ENCODE results near the gene USP35. TPM values are rescaled to one million over a fixed set of nuclear protein-coding genes. Genes with fewer than 3 reads are reported as not detected.

Gene USP35
- total RNA-seq, 3 donors from 2014 or later: 5.1 to 16.1 (median 11.3) TPM

DNA sequence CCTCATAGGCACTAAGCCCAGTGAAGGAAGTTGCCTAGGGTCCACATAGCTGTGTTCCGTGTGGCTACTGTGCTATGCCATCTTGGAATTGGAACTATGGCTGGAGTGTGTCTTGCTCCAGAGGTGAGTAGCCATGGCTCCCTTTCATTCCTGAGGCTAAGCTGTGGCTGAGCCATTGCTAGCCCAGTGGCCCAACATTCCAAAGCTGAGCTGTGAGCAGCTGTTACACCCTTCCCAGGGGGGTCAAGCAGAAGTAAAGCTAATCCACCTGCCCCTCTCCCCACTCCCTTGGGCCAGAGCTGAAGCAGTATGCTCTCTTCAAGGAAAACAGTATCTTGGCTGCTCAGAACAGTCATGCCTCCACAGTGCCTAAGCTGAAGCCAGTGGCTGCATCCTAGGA, 51.1 kb downstream of the USP35 start:
- Histone ChIP-seq H3K4me3 (no peak overlapping the region), H3K36me3 (no peaks in the 10 kb centered on the region), H3K9me3 (peaks cover 0 to 4% of the 10 kb centered on the region in 2 donors), H3K4me1 (no peaks in the 10 kb centered on the region), H3K27ac (no peak overlapping the region), H3K27me3 (no peaks in the 10 kb centered on the region)
- intact Hi-C loops (cut with DNase I; ENCODE audit: low total_unique reads): no loop called here
- TF ChIP-seq POLR2AphosphoS5 (IDR thresholded peaks at IDR 0.05): no peak
- TF ChIP-seq CTCF (IDR thresholded peaks at IDR 0.05): no peak
- no peak for TF ChIP-seq POLR2A (IDR thresholded peaks at IDR 0.05)
- no peak for DNase-seq (ENCODE audit: low spot score in 2 of 2)

DNA sequence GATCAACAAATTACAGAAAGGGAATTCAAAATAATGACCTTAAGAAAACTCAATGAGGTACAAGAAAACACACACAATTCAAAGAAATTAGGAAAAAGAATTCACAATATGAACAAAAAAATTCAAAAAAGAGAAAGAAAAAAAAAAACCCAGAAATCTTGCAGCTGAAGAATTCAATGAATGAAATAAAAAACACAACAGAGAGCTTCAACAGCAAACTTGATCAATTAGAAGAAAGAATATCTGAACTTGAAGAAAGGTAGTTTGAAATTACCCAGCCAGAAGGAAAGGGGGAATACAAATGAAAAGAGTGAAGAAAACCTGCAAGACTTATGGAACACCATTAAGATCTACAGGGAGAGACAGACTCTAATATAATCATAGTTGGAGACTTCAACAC, 52.8 kb downstream of the USP35 start:
- no peak overlapping the region for H3K27ac ChIP-seq
- intact Hi-C loops (cut with DNase I; ENCODE audit: low total_unique reads): no loop called here
- H3K36me3 ChIP-seq: no peaks in the 10 kb centered on the region
- no peaks in the 10 kb centered on the region for H3K4me1 ChIP-seq
- TF ChIP-seq POLR2AphosphoS5 (IDR thresholded peaks at IDR 0.05) (no peak), POLR2A (IDR thresholded peaks at IDR 0.05) (no peak), CTCF (IDR thresholded peaks at IDR 0.05) (no peak)
- DNase-seq (ENCODE audit: low spot score in 2 of 2): no peak
- H3K27me3 ChIP-seq: no peaks in the 10 kb centered on the region
- H3K4me3 ChIP-seq: no peak overlapping the region
- peaks cover 0 to 4% of the 10 kb centered on the region in 2 donors for H3K9me3 ChIP-seq

GRCh38 chr11:78244080-78244479, 55.4 kb downstream of the USP35 start:
- intact Hi-C loops (cut with DNase I; ENCODE audit: low total_unique reads): no loop called here
- TF ChIP-seq CTCF (IDR thresholded peaks at IDR 0.05): no peak
- no peak for DNase-seq (ENCODE audit: low spot score in 2 of 2)

DNA sequence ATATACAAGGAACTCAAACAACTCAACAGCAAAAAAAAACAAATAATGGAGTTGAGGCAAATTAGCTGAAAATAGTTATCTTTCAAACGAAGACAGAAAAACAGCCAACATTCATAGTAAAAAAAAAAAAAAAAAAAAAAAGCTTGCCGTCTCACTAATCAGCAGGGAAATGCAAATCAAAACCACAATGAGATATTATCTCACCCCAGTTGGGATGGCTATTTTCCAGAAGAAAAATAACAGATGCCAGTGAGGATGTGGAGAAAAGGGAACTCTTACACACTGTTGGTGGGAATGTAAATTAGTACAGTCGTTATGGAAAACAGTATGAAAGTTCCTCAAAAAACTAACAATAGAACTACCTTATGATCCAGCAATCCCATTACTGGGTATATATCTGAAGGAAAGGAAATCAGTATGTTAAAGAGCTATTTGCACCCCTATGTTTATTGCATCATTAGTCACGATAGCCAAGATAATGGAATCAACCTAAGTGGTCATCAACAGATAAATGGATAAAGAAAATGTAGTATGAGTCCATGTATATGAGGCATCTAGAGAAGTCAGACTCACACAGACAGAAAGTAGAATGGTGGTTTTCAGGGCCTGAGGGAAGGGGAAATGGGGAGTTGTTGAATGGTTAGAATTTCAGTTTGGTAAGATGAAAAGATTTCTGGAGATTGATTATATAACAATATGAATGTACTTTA, 56.0 kb downstream of the USP35 start:
- no peak for TF ChIP-seq POLR2AphosphoS5 (IDR thresholded peaks at IDR 0.05)
- TF ChIP-seq CTCF (IDR thresholded peaks at IDR 0.05): no peak
- TF ChIP-seq POLR2A (IDR thresholded peaks at IDR 0.05): no peak
- H3K36me3 ChIP-seq: no peaks in the 10 kb centered on the region
- no peaks in the 10 kb centered on the region for H3K27me3 ChIP-seq
- intact Hi-C loops (cut with DNase I; ENCODE audit: low total_unique reads): no loop called here
- H3K4me1 ChIP-seq: no peaks in the 10 kb centered on the region
- no peak for DNase-seq (ENCODE audit: low spot score in 2 of 2)
- peaks cover 0 to 4% of the 10 kb centered on the region in 2 donors for H3K9me3 ChIP-seq
- no peak overlapping the region for H3K27ac ChIP-seq
- H3K4me3 ChIP-seq: no peak overlapping the region

More at GRCh38 chr11:78244080-78244479, 55.4 kb downstream of the USP35 start:
- Histone ChIP-seq H3K27ac (no peak overlapping the region), H3K9me3 (peaks cover 0 to 4% of the 10 kb centered on the region in 2 donors), H3K4me3 (no peak overlapping the region), H3K27me3 (no peaks in the 10 kb centered on the region), H3K36me3 (no peaks in the 10 kb centered on the region), H3K4me1 (no peaks in the 10 kb centered on the region)

GRCh38 chr11:78248191-78248590, 59.5 kb downstream of the USP35 start:
- Histone ChIP-seq H3K36me3 (no peaks in the 10 kb centered on the region), H3K4me3 (no peak overlapping the region), H3K27ac (no peak overlapping the region), H3K4me1 (no peaks in the 10 kb centered on the region), H3K9me3 (no peaks in the 10 kb centered on the region), H3K27me3 (no peaks in the 10 kb centered on the region)
- no peak for DNase-seq (ENCODE audit: low spot score in 2 of 2)
- no peak for TF ChIP-seq POLR2A (IDR thresholded peaks at IDR 0.05)
- no peak for TF ChIP-seq CTCF (IDR thresholded peaks at IDR 0.05)
- TF ChIP-seq POLR2AphosphoS5 (IDR thresholded peaks at IDR 0.05): no peak
- intact Hi-C loops (cut with DNase I; ENCODE audit: low total_unique reads): no loop called here

Measured in breast epithelium (tissue), 4 donors.